Breast epithelium (tissue), 4 donors: Measurements from ENCODE around the gene THRA. TPM values are rescaled to one million over a fixed set of nuclear protein-coding genes. Genes with fewer than 3 reads are reported as not detected.

Experiments used
- DNase-seq, 2 donors: peaks; one replicate each; pipeline ENCODE4 v3.0.0-alpha.2; 2019; ENCODE audit warnings: low spot score in 2 of 2
- H3K27ac ChIP-seq, 2 donors: fragments of 200-600 bp; sonication (generic) in 1 of 2; one replicate each; pipeline ENCODE4 v1.5.1; 2016 to 2019; ENCODE audit warnings: mild to moderate bottlenecking in 1 of 2
- H3K27me3 ChIP-seq, 2 donors: fragments of 200-600 bp; sonication (generic) in 1 of 2; one replicate each; pipeline versions ENCODE4 v1.5.1 to v1.6.0; 2017 to 2019; ENCODE audit warnings: control low read depth in 1 of 2, mild to moderate bottlenecking in 1 of 2
- H3K36me3 ChIP-seq: fragments of 200-600 bp; one replicate; pipeline ENCODE4 v1.5.1; 2019
- H3K4me1 ChIP-seq, 2 donors: fragments of 200-600 bp; sonication (generic); one replicate each; pipeline ENCODE4 v1.5.1; 2016 to 2019; ENCODE audit warnings: control low read depth in 1 of 2
- H3K4me3 ChIP-seq, 3 donors: fragments of 200-600 bp; sonication (generic); 1 replicate in 2 of 3; 2 replicates in 1 of 3; pipeline ENCODE4 v1.5.1; 2016 to 2019; ENCODE audit warnings: mild to moderate bottlenecking in 3 of 3, moderate library complexity in 2 of 3
- H3K9me3 ChIP-seq, 2 donors: fragments of 200-600 bp; sonication (generic) in 1 of 2; one replicate each; pipeline ENCODE4 v1.5.1; 2016 to 2019; ENCODE audit warnings: control low read depth in 1 of 2
- POLR2A ChIP-seq: fragments of 450-650 bp; IDR thresholded peaks from one replicate; pipeline ENCODE4 v1.6.1; 2016; ENCODE audit warnings: antibody characterized with exemption, mild to moderate bottlenecking, moderate library complexity
- POLR2AphosphoS5 ChIP-seq, 3 donors: sonication (generic); formaldehyde crosslinking; IDR thresholded peaks; one replicate each; pipeline ENCODE4 v1.6.1; 2017; ENCODE audit warnings: antibody characterized with exemption in 3 of 3
- intact Hi-C: fragments of 100-400 bp; cut with DNase I; formaldehyde crosslinking; loops from one replicate; pipeline ENCODE4 v1.15.1; 2023; ENCODE audit warnings: low total_unique reads
- total RNA-seq, 3 donors: library from RNA; depleted of rRNA; stranded (reverse); fragments of >200 nt; gene quantifications; one replicate each; pipeline ENCODE4 v1.1.0, GENCODE V29; 2016
- TF ChIP-seq, protein P1 (sequence below), 3 donors: fragments of 450-650 bp; IDR thresholded peaks; one replicate each; pipeline ENCODE4 v1.5.1; 2016 to 2017; ENCODE audit warnings: antibody characterized with exemption in 3 of 3, mild to moderate bottlenecking in 3 of 3, moderate library complexity in 3 of 3

The THRA gene
- total RNA-seq, 3 donors from 2014 or later, result 41.6 to 61.0 (median 48.1) TPM

DNA sequence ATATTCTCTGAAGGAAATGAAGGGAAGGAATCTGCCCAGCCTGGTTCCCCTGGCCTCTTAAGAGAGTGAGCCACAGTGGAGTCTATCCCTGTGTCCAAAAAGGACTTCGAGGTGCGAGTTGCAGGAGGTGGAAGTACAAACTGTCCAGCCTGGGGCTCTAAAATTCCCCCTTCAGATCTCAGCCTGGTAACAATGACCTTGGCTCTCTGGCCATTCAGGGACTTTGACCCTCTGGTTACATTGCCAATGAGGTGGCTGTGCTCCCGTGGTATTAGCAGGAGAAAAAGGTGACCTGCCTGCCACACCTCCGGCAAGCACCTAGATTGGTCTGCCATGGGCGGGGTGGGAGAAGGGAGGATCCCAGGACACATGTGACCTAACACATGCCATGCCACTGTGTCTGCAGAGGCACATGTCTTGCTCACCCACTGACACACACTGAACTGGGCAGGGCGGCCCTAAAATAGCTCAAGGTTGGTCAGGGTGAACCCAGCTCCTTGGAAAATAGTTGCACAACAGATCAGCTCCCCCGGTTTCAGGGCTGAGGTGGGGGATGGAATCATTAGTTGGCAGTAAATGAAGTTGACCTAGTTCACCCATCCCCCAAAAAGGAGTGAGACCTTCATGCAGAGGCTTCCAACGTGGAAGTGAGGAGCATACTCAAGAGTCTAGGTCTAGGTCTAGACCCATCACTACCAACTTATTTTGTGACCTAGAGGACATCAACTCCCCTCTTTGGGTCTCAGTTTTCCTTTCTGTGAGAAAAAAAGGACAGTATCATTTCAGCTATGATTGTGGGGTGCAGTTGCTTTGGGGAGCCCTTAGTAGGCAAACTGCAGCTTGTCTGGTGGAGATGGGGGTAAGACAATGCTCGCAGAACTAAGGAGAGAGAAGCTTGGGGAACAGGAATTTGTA, 35.4 kb downstream of the THRA start:
- H3K4me1 ChIP-seq, result peaks cover 30 to 37% of the 10 kb centered on the region in 2 donors
- H3K4me3 ChIP-seq, result peak overlapping the region; percentile 64 to 84 (median 80)
- no peaks in the 10 kb centered on the region for H3K36me3 ChIP-seq
- peak overlapping the region; percentile 95 to 99 for H3K27ac ChIP-seq
- no peaks in the 10 kb centered on the region for H3K9me3 ChIP-seq
- DNase-seq, result peak in 1 of 2 donors; percentile 79
- intact Hi-C loops, result no loop called here
- TF ChIP-seq POLR2A, result no peak
- TF ChIP-seq, protein P1, sequence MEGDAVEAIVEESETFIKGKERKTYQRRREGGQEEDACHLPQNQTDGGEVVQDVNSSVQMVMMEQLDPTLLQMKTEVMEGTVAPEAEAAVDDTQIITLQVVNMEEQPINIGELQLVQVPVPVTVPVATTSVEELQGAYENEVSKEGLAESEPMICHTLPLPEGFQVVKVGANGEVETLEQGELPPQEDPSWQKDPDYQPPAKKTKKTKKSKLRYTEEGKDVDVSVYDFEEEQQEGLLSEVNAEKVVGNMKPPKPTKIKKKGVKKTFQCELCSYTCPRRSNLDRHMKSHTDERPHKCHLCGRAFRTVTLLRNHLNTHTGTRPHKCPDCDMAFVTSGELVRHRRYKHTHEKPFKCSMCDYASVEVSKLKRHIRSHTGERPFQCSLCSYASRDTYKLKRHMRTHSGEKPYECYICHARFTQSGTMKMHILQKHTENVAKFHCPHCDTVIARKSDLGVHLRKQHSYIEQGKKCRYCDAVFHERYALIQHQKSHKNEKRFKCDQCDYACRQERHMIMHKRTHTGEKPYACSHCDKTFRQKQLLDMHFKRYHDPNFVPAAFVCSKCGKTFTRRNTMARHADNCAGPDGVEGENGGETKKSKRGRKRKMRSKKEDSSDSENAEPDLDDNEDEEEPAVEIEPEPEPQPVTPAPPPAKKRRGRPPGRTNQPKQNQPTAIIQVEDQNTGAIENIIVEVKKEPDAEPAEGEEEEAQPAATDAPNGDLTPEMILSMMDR (IDR thresholded peaks at IDR 0.05), result peak in 1 of 3 donors; percentile 11
- peak; percentile 6 to 76 (median 33) for TF ChIP-seq POLR2AphosphoS5 (IDR thresholded peaks at IDR 0.05)
- no peaks in the 10 kb centered on the region for H3K27me3 ChIP-seq

DNA sequence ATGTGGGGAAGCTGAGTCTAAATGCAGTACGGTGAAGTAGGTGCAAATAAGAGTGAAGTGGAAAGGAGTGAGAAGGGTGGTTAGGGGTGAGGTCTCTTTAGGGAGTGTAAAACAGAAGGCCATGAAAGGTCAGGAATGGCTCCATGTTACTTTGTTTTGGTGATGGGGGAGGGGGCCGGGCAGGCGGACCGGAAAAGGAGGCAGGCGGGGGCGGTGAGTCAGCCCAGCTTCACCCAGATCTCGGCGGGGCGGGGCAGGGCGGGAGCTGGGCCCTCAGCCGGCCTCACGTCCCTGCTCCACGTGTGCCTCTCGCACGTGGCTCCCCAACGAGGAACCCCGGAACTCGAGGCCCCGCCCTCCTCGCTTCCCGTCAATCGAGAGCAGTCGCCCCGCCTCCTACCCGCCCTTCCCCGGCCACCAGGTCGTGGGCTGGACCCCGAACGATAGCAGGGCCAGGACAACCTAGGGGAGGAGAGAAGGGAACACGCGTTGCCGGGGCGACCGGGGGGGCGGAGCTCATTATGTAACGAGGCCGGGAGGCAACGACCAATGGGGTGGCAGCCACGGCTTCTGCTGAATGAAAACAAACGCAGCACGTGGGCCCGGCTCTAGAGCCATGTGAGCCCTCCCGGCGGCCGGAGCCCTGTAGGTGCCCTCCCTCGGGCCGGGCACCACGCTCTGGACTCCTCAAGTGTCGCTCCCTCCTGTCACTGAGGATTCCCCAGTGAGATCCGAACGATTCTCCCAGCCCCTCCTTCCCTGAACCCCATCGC, 36.3 kb downstream of the THRA start:
- Histone ChIP-seq H3K36me3 (no peaks in the 10 kb centered on the region), H3K4me1 (peaks cover 30 to 42% of the 10 kb centered on the region in 2 donors), H3K9me3 (no peaks in the 10 kb centered on the region), H3K27ac (peak overlapping the region; percentile 95 to 99), H3K4me3 (peak overlapping the region; percentile 64 to 84 (median 80)), H3K27me3 (no peaks in the 10 kb centered on the region)
- TF ChIP-seq, protein P1 (IDR thresholded peaks at IDR 0.05), result peak in 1 of 3 donors; percentile 14
- TF ChIP-seq POLR2AphosphoS5 (IDR thresholded peaks at IDR 0.05) (peak; percentile 94 to 98 (median 96)), POLR2A (peak; percentile 89)
- DNase-seq, result peak; percentile 100
- intact Hi-C loops, result no loop called here

DNA sequence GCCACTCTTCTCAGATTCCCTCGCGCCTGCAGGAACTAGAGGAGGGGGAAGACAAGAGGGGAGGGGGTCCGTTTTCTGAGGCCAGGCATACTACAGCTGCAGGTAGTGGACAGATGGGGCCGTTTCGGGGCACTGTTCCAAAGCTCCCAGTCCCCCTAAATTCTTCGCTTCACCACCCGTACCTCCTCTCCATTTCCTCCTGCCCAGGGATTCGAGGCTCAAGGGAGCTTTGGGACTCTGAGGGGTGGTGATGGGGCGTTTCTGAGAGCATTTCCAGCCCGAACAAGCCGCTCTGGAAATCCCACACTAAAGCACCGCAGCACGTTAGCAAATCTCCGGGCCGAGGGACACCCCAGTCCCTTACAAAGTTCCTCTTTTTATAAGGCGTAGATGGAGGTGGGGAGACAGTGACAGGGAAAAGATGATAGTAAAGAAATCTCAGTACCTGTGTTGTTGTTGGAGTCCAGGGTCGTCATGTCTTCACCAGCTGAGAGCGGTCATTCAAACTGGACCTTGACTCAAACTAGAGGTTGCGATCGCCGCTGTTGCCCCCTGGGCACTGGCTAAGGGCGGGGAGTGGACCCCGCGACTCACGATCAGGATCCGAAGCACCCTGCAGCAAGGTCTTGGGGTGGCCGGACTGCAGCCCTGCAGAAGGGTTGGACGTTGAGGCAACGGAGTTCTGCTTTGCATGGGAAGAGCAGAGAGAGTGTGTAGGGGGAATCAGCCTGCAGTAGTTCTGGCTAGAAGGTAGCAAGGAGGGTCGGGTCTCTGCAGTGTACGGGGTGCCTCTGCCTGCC, 37.1 kb downstream of the THRA start:
- intact Hi-C loops, result no loop called here
- peak in 1 of 2 donors; percentile 43 for DNase-seq
- H3K4me1 ChIP-seq, result peaks cover 30 to 47% of the 10 kb centered on the region in 2 donors

DNA sequence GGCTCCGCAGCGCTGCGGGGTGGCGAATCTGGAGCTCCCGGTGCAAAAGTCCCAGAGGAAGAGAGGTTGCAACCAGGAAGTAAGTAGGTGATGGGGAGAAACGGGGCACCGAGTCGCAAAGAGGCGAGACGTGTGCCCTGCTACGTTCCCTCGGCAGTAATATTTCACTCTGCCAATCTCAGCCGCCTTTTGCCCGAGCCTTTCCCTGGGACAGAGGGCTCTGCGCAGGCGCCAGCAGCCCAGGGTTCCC, 37.6 kb downstream of the THRA start, which contains the start of gene NR1D1:
Gene NR1D1, minus strand, starts transcription at position 171 of the 250 bp plus-strand sequence. CDS start 495 bp downstream, outside the sequence.
- peak within 1 kb of the TSS; percentile 64 to 84 (median 80) for H3K4me3 ChIP-seq
- no peak for DNase-seq
- H3K4me1 ChIP-seq, result peaks cover 32 to 52% of the 10 kb centered on the region in 2 donors
- no peaks in the 10 kb centered on the region for H3K36me3 ChIP-seq
- H3K9me3 ChIP-seq, result no peaks in the 10 kb centered on the region
- peak; percentile 83 for TF ChIP-seq POLR2A
- TF ChIP-seq, protein P1 (IDR thresholded peaks at IDR 0.05), result peak in 1 of 3 donors; percentile 0
- TF ChIP-seq POLR2AphosphoS5 (IDR thresholded peaks at IDR 0.05), result peak in 2 of 3 donors; percentile 95 to 96
- peak within 1 kb of the TSS; percentile 95 to 99 for H3K27ac ChIP-seq
- intact Hi-C loops, result no loop called here
- H3K27me3 ChIP-seq, result no peaks in the 10 kb centered on the region

More for the DNA sequence above, 37.1 kb downstream of the THRA start:
- Histone ChIP-seq H3K27ac (peak overlapping the region; percentile 95 to 99), H3K4me3 (peak overlapping the region; percentile 64 to 84 (median 80)), H3K9me3 (no peaks in the 10 kb centered on the region), H3K27me3 (no peaks in the 10 kb centered on the region), H3K36me3 (no peaks in the 10 kb centered on the region)
- no peak for TF ChIP-seq POLR2AphosphoS5 (IDR thresholded peaks at IDR 0.05)
- TF ChIP-seq, protein P1 (IDR thresholded peaks at IDR 0.05), result no peak
- no peak for TF ChIP-seq POLR2A
